NB4 (cell line): ENCODE measurements around the gene ATN1.

Experiments
- CTCF ChIP-seq: IDR thresholded peaks from one replicate; pipeline ENCODE4 v1.5.1; 2012; ENCODE audit warnings: low read depth, low read length
- MYC ChIP-seq: IDR thresholded peaks from 2 replicates; pipeline ENCODE4 v1.6.1; 2011; ENCODE audit warnings: low read depth, low read length
- POLR2A ChIP-seq: IDR thresholded peaks from 2 replicates; pipeline ENCODE4 v1.6.1; 2011; ENCODE audit warnings: mild to moderate bottlenecking; ENCODE audit not compliant: insufficient read length; ENCODE audit errors: extremely low read depth

GRCh38 chr12:6923851-6924250 is 3.9 kb upstream of the ATN1 start:
- no peak for TF ChIP-seq CTCF
- no peak for TF ChIP-seq POLR2A
- TF ChIP-seq MYC, result no peak
